ENCODE measurements around the gene MRNIP.

DNA sequence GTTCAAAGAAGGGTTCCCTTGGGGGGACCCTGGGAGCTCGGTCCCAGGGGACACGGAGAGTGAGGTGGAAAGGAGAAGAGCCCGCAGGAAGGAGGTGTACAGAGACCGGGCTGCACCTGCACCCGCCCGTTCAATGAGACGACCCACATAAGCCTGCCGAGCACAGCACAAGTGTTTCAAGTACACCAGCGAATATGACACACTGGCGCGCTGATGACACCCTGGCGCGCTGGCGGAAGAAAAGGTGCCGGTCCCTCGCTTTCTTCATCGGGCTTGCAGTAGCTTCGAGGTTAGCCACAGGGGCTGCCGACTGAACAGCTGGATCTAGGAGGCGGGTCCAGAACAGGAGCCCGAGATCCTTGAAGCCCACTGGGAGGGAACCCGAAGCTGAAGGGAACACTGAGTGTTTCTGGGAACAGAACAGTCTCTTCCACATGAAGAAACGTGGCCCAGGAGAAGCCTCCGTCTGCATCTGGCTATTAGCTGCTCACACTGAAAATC is 47.7 kb upstream of the MRNIP start:
- TF ChIP-seq RAD21 (IDR thresholded peaks at IDR 0.05) (no peak), CTCF (IDR thresholded peaks at IDR 0.05; ENCODE audit: low read depth, low read length, missing input control) (no peak), TAF1 (conservative IDR thresholded peaks at IDR 0.05) (no peak), HNF4A (conservative IDR thresholded peaks at IDR 0.05) (no peak), REST (IDR thresholded peaks at IDR 0.05) (no peak), JUND (IDR thresholded peaks at IDR 0.05) (no peak), YY1 (IDR thresholded peaks at IDR 0.05) (no peak), FOXA1 (IDR thresholded peaks at IDR 0.05) (no peak), SP1 (IDR thresholded peaks at IDR 0.05) (no peak)
- TF ChIP-seq, protein P1, sequence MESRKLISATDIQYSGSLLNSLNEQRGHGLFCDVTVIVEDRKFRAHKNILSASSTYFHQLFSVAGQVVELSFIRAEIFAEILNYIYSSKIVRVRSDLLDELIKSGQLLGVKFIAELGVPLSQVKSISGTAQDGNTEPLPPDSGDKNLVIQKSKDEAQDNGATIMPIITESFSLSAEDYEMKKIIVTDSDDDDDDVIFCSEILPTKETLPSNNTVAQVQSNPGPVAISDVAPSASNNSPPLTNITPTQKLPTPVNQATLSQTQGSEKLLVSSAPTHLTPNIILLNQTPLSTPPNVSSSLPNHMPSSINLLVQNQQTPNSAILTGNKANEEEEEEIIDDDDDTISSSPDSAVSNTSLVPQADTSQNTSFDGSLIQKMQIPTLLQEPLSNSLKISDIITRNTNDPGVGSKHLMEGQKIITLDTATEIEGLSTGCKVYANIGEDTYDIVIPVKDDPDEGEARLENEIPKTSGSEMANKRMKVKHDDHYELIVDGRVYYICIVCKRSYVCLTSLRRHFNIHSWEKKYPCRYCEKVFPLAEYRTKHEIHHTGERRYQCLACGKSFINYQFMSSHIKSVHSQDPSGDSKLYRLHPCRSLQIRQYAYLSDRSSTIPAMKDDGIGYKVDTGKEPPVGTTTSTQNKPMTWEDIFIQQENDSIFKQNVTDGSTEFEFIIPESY (IDR thresholded peaks at IDR 0.05): no peak
- TF ChIP-seq, protein P2, sequence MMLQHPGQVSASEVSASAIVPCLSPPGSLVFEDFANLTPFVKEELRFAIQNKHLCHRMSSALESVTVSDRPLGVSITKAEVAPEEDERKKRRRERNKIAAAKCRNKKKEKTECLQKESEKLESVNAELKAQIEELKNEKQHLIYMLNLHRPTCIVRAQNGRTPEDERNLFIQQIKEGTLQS (IDR thresholded peaks at IDR 0.05): no peak
- TF ChIP-seq, protein P3, sequence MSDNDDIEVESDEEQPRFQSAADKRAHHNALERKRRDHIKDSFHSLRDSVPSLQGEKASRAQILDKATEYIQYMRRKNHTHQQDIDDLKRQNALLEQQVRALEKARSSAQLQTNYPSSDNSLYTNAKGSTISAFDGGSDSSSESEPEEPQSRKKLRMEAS (IDR thresholded peaks at IDR 0.05): no peak
